GM12892 (cell line): ENCODE results near the gene PNPLA2.

Experiments used
- POLR2A ChIP-seq: IDR thresholded peaks from 2 replicates; pipeline ENCODE4 v1.6.1; 2011; ENCODE audit warnings: low read depth, low read length, control low read depth
- POLR2AphosphoS5 ChIP-seq: IDR thresholded peaks from 2 replicates; pipeline ENCODE4 v1.6.1; 2011; ENCODE audit warnings: low read depth, low read length, control low read depth
- TAF1 ChIP-seq: IDR thresholded peaks from 2 replicates; pipeline ENCODE4 v1.6.1; 2011; ENCODE audit warnings: low read depth, mild to moderate bottlenecking, control low read depth, low read length, borderline replicate concordance

DNA sequence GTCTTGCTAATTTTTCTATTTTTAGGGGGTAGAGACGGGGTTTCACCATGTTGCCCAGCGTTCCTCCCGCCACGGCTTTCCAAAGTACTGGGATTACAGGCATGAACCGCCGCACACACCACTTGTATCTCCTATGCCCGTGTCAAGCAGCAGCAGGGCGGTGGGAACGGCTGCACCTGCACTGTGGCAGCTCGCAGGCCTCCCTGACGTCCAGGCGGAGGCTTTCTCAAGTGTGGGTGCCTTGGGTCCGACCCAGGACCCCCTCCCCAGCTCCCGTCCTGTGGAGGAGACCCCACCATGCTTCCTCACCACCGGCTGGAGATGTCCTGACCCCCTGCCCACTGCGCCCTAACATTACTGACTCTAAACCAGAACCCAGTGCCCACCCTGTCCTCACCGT is 49.7 kb downstream of the PNPLA2 start:
- TF ChIP-seq POLR2A = no peak
- TF ChIP-seq POLR2AphosphoS5 = no peak
- no peak for TF ChIP-seq TAF1
